Measurements from ENCODE around the gene RXRA.

DNA sequence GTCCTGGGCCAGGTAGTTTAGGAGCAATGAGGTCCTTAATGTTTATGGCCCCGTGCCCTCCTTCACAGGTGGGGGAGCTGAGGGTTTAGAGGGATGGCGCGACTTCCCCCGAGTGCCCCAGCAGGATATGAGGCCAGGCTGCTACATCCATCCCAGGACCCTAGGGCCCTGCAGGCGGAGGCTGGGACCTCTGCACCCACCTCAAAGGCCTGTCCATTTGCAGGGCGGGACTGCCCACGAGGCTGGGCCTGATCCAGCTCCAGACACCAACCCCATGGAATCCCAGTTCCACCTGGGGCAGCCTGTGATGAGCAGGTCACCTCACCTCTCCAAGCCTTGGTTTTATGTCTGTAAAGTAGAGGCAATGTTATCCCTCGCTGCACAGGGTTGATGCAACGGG is 142.1 kb downstream of the RXRA start:
- no peak for TF ChIP-seq ELF1 (CRISPR knock-in tag; IDR thresholded peaks at IDR 0.05)
- no peak for TF ChIP-seq ATF1 (CRISPR knock-in tag; IDR thresholded peaks at IDR 0.05)
- TF ChIP-seq, protein P1, sequence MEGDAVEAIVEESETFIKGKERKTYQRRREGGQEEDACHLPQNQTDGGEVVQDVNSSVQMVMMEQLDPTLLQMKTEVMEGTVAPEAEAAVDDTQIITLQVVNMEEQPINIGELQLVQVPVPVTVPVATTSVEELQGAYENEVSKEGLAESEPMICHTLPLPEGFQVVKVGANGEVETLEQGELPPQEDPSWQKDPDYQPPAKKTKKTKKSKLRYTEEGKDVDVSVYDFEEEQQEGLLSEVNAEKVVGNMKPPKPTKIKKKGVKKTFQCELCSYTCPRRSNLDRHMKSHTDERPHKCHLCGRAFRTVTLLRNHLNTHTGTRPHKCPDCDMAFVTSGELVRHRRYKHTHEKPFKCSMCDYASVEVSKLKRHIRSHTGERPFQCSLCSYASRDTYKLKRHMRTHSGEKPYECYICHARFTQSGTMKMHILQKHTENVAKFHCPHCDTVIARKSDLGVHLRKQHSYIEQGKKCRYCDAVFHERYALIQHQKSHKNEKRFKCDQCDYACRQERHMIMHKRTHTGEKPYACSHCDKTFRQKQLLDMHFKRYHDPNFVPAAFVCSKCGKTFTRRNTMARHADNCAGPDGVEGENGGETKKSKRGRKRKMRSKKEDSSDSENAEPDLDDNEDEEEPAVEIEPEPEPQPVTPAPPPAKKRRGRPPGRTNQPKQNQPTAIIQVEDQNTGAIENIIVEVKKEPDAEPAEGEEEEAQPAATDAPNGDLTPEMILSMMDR (CRISPR knock-in tag; IDR thresholded peaks at IDR 0.05): no peak
- no peak for TF ChIP-seq ZNF678 (CRISPR knock-in tag; IDR thresholded peaks at IDR 0.05)
- TF ChIP-seq MAFF (IDR thresholded peaks at IDR 0.05; ENCODE audit: low read depth, low read length): no peak
- no peak for TF ChIP-seq SMAD3 (CRISPR knock-in tag; IDR thresholded peaks at IDR 0.05)
- TF ChIP-seq, protein P2, sequence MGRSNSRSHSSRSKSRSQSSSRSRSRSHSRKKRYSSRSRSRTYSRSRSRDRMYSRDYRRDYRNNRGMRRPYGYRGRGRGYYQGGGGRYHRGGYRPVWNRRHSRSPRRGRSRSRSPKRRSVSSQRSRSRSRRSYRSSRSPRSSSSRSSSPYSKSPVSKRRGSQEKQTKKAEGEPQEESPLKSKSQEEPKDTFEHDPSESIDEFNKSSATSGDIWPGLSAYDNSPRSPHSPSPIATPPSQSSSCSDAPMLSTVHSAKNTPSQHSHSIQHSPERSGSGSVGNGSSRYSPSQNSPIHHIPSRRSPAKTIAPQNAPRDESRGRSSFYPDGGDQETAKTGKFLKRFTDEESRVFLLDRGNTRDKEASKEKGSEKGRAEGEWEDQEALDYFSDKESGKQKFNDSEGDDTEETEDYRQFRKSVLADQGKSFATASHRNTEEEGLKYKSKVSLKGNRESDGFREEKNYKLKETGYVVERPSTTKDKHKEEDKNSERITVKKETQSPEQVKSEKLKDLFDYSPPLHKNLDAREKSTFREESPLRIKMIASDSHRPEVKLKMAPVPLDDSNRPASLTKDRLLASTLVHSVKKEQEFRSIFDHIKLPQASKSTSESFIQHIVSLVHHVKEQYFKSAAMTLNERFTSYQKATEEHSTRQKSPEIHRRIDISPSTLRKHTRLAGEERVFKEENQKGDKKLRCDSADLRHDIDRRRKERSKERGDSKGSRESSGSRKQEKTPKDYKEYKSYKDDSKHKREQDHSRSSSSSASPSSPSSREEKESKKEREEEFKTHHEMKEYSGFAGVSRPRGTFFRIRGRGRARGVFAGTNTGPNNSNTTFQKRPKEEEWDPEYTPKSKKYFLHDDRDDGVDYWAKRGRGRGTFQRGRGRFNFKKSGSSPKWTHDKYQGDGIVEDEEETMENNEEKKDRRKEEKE (IDR thresholded peaks at IDR 0.05): no peak
- no peak for TF ChIP-seq ZNF660 (CRISPR knock-in tag; IDR thresholded peaks at IDR 0.05; ENCODE audit: borderline replicate concordance, low read depth)
- TF ChIP-seq, protein P3, sequence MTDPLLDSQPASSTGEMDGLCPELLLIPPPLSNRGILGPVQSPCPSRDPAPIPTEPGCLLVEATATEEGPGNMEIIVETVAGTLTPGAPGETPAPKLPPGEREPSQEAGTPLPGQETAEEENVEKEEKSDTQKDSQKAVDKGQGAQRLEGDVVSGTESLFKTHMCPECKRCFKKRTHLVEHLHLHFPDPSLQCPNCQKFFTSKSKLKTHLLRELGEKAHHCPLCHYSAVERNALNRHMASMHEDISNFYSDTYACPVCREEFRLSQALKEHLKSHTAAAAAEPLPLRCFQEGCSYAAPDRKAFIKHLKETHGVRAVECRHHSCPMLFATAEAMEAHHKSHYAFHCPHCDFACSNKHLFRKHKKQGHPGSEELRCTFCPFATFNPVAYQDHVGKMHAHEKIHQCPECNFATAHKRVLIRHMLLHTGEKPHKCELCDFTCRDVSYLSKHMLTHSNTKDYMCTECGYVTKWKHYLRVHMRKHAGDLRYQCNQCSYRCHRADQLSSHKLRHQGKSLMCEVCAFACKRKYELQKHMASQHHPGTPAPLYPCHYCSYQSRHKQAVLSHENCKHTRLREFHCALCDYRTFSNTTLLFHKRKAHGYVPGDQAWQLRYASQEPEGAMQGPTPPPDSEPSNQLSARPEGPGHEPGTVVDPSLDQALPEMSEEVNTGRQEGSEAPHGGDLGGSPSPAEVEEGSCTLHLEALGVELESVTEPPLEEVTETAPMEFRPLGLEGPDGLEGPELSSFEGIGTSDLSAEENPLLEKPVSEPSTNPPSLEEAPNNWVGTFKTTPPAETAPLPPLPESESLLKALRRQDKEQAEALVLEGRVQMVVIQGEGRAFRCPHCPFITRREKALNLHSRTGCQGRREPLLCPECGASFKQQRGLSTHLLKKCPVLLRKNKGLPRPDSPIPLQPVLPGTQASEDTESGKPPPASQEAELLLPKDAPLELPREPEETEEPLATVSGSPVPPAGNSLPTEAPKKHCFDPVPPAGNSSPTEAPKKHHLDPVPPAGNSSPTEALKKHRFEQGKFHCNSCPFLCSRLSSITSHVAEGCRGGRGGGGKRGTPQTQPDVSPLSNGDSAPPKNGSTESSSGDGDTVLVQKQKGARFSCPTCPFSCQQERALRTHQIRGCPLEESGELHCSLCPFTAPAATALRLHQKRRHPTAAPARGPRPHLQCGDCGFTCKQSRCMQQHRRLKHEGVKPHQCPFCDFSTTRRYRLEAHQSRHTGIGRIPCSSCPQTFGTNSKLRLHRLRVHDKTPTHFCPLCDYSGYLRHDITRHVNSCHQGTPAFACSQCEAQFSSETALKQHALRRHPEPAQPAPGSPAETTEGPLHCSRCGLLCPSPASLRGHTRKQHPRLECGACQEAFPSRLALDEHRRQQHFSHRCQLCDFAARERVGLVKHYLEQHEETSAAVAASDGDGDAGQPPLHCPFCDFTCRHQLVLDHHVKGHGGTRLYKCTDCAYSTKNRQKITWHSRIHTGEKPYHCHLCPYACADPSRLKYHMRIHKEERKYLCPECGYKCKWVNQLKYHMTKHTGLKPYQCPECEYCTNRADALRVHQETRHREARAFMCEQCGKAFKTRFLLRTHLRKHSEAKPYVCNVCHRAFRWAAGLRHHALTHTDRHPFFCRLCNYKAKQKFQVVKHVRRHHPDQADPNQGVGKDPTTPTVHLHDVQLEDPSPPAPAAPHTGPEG (CRISPR knock-in tag; IDR thresholded peaks at IDR 0.05): no peak
